Vagina (tissue), 2 donors: Measurements from ENCODE around the gene NTRK1. TPM values are rescaled to one million over a fixed set of nuclear protein-coding genes. Genes with fewer than 3 reads are reported as not detected.

Source experiments
- DNase-seq, 2 donors: peaks; one replicate each; pipeline ENCODE4 v3.0.0-alpha.2; 2017; ENCODE audit errors: extremely low spot score in 2 of 2
- H3K27ac ChIP-seq: fragments of 200-600 bp; sonication (generic); one replicate; pipeline ENCODE4 v1.5.1; 2019
- H3K27me3 ChIP-seq: fragments of 200-600 bp; sonication (generic); one replicate; pipeline ENCODE4 v1.5.1; 2019
- H3K36me3 ChIP-seq, 2 donors: fragments of 200-600 bp; sonication (generic); one replicate each; pipeline ENCODE4 v1.5.1; 2017 to 2019
- H3K4me1 ChIP-seq: fragments of 200-600 bp; sonication (generic); one replicate; pipeline ENCODE4 v1.5.1; 2019
- H3K4me3 ChIP-seq, 2 donors: fragments of 200-600 bp; sonication (generic); 1 replicate in 1 of 2; 2 replicates in 1 of 2; pipeline ENCODE4 v1.5.1; 2016 to 2019
- H3K9me3 ChIP-seq: fragments of 200-600 bp; sonication (generic); one replicate; pipeline ENCODE4 v1.5.1; 2019
- CTCF ChIP-seq, 3 experiments: fragments of 450-650 bp in 2 of 3; fragments of 200-600 bp in 1 of 3; sonication (generic) in 1 of 3; IDR thresholded peaks; one replicate each; pipeline ENCODE4 v1.5.1; 2017 to 2019; ENCODE audit warnings: antibody characterized with exemption in 3 of 3, mild to moderate bottlenecking in 2 of 3, moderate library complexity in 2 of 3
- POLR2A ChIP-seq, 2 donors: fragments of 450-650 bp; IDR thresholded peaks; one replicate each; pipeline ENCODE4 v1.6.1; 2017; ENCODE audit warnings: antibody characterized with exemption in 2 of 2, mild to moderate bottlenecking in 2 of 2, moderate library complexity in 2 of 2
- POLR2AphosphoS5 ChIP-seq, 2 donors: sonication (generic); formaldehyde crosslinking; IDR thresholded peaks; one replicate each; pipeline ENCODE4 v1.9.0; 2017; ENCODE audit warnings: antibody characterized with exemption in 2 of 2, mild to moderate bottlenecking in 2 of 2, low read depth in 1 of 2; ENCODE audit not compliant: insufficient read depth in 1 of 2
- intact Hi-C: fragments of 100-400 bp; cut with DNase I; formaldehyde crosslinking; loops from one replicate; pipeline ENCODE4 v1.15.1; 2023
- total RNA-seq: library from RNA; depleted of rRNA; stranded (reverse); fragments of >200 nt; gene quantifications from one replicate; pipeline ENCODE4 v1.2.3, GENCODE V29; 2016

Gene NTRK1
- total RNA-seq, 1 donor from 2014 or later, result 2.9 TPM

- Histone ChIP-seq H3K27ac (no peak overlapping the region), H3K4me3 (no peak overlapping the region)
- DNase-seq, result no peak
Measured at GRCh38 chr1:156828400-156829124, 32.1 kb upstream of the NTRK1 start.

DNA sequence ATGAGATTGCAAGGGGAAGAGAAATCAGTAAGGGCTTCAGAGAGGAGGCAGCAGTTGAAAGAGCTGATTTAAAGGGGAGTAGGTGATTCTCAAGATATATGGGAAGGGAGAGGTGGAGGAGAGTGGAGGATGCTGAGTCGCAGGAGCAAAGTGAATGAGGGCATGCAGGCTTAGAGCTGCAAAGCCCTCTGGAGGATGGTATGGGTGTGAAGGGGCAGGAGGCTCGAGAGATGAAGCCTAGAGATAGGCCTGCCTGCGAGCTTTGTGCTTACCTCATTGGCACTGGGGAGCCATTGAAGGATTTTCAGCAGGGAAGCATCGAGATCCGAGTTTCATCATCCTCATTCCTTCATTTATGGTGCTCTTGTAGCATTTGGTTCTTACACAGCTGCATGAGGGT is 28.2 kb upstream of the NTRK1 start:
- intact Hi-C loops, result no loop called here
- TF ChIP-seq POLR2A (IDR thresholded peaks at IDR 0.05) (no peak), CTCF (IDR thresholded peaks at IDR 0.05) (no peak), POLR2AphosphoS5 (IDR thresholded peaks at IDR 0.05; ENCODE audit: insufficient read depth in 1 of 2, low read depth in 1 of 2) (no peak)
- Histone ChIP-seq H3K9me3 (no peaks in the 10 kb centered on the region), H3K27ac (no peak overlapping the region), H3K36me3 (no peaks in the 10 kb centered on the region), H3K4me3 (no peak overlapping the region), H3K4me1 (no peaks in the 10 kb centered on the region), H3K27me3 (no peaks in the 10 kb centered on the region)
- no peak for DNase-seq

More at GRCh38 chr1:156828400-156829124, 32.1 kb upstream of the NTRK1 start:
- Histone ChIP-seq H3K9me3 (no peaks in the 10 kb centered on the region), H3K36me3 (no peaks in the 10 kb centered on the region), H3K27me3 (no peaks in the 10 kb centered on the region), H3K4me1 (no peaks in the 10 kb centered on the region)
- TF ChIP-seq CTCF (IDR thresholded peaks at IDR 0.05) (no peak), POLR2A (IDR thresholded peaks at IDR 0.05) (no peak), POLR2AphosphoS5 (IDR thresholded peaks at IDR 0.05; ENCODE audit: insufficient read depth in 1 of 2, low read depth in 1 of 2) (no peak)
- intact Hi-C loops, result no loop called here

GRCh38 chr1:156833603-156834002 is 27.1 kb upstream of the NTRK1 start:
- Histone ChIP-seq H3K27me3 (no peaks in the 10 kb centered on the region), H3K27ac (no peak overlapping the region), H3K4me1 (no peaks in the 10 kb centered on the region), H3K4me3 (no peak overlapping the region), H3K36me3 (no peaks in the 10 kb centered on the region), H3K9me3 (no peaks in the 10 kb centered on the region)
- intact Hi-C loops, result no loop called here
- no peak for DNase-seq
- no peak for TF ChIP-seq POLR2AphosphoS5 (IDR thresholded peaks at IDR 0.05; ENCODE audit: insufficient read depth in 1 of 2, low read depth in 1 of 2)
- TF ChIP-seq CTCF (IDR thresholded peaks at IDR 0.05), result no peak
- TF ChIP-seq POLR2A (IDR thresholded peaks at IDR 0.05), result no peak

GRCh38 chr1:156834322-156834721 is 26.3 kb upstream of the NTRK1 start:
- Histone ChIP-seq H3K27me3 (no peaks in the 10 kb centered on the region), H3K9me3 (no peaks in the 10 kb centered on the region), H3K4me1 (no peaks in the 10 kb centered on the region), H3K36me3 (no peaks in the 10 kb centered on the region), H3K4me3 (no peak overlapping the region), H3K27ac (no peak overlapping the region)
- intact Hi-C loops, result no loop called here
- no peak for TF ChIP-seq POLR2AphosphoS5 (IDR thresholded peaks at IDR 0.05; ENCODE audit: insufficient read depth in 1 of 2, low read depth in 1 of 2)
- TF ChIP-seq CTCF (IDR thresholded peaks at IDR 0.05), result no peak
- no peak for TF ChIP-seq POLR2A (IDR thresholded peaks at IDR 0.05)
- DNase-seq, result no peak

DNA sequence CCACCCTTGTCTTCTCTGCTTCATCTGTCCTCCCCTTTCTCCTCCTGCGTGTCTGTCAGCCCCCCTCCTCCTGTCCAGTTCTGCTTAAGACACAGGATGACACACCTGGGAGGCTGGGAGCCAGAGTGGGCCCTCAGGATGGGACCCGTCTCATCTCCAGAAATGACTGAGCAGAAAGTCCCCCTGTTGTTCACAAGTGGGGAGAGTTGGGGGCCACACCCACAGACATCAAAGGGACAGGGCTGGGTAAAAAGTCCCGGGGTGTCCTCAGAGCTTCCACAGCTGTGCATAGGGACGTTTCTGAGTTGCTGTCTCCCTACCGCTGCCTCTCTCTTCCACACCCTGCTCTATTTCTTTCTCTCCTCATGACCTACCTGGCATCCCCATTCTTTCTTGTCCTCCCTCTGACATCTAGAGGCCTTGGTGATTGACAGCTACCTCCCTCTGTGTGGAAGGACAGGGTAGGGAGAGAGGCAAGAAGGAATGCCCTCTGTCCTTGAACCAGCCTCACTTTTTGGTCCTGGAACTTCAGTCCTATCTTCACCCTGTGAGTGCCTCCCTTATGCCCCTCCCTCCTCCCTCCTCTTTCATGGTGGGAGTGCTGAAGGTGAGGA is 24.5 kb upstream of the NTRK1 start:
- no peak overlapping the region for H3K27ac ChIP-seq
- DNase-seq, result no peak
- TF ChIP-seq CTCF (IDR thresholded peaks at IDR 0.05) (no peak), POLR2A (IDR thresholded peaks at IDR 0.05) (peak in 1 of 2 donors; percentile 8)
- H3K4me3 ChIP-seq, result no peak overlapping the region
- intact Hi-C loops, result loop anchor here (5.0 kb wide), 1 partner anchor 49 kb away; no protein-coding TSS in a partner anchor
- H3K27me3 ChIP-seq, result no peaks in the 10 kb centered on the region
- H3K9me3 ChIP-seq, result no peaks in the 10 kb centered on the region
- no peaks in the 10 kb centered on the region for H3K4me1 ChIP-seq
- no peaks in the 10 kb centered on the region for H3K36me3 ChIP-seq
